HepG2 (cell line): Measurements from ENCODE around the gene KBTBD13. TPM values are rescaled to one million over a fixed set of nuclear protein-coding genes. Genes with fewer than 3 reads are reported as not detected.
A peak's percentile ranks its signal among the peaks of the same experiment; 100 is the strongest.

ENCODE experiments used
- ETV5 ChIP-seq: IDR thresholded peaks from 2 replicates; pipeline ENCODE4 v1.6.1; 2018; ENCODE audit warnings: missing biosample characterization, missing genetic modification reagents, inconsistent platforms, borderline replicate concordance
- HMG20B ChIP-seq: conservative IDR thresholded peaks from 2 replicates; pipeline ENCODE4 v1.6.1; 2016; ENCODE audit warnings: missing genetic modification reagents, missing compliant biosample characterization
- IRF2 ChIP-seq: IDR thresholded peaks from 2 replicates; pipeline ENCODE4 v1.6.1; 2018; ENCODE audit warnings: missing genetic modification reagents, missing compliant biosample characterization
- KDM2A ChIP-seq: sonication (generic); formaldehyde crosslinking; IDR thresholded peaks from 2 replicates; pipeline ENCODE4 v1.4.0; 2020; ENCODE audit warnings: low read depth, missing genetic modification reagents, borderline replicate concordance
- POLR2A ChIP-seq, 2 experiments: IDR thresholded peaks; 2 replicates each; pipeline ENCODE4 v1.6.1; 2011; ENCODE audit warnings: low read depth in 2 of 2, low read length in 2 of 2, mild to moderate bottlenecking in 1 of 2, moderate library complexity in 1 of 2; ENCODE audit not compliant: insufficient read depth in 1 of 2
- RCOR2 ChIP-seq: IDR thresholded peaks from 2 replicates; pipeline ENCODE4 v1.6.1; 2016; ENCODE audit warnings: missing biosample characterization, missing genetic modification reagents
- RFXANK ChIP-seq: IDR thresholded peaks from 2 replicates; pipeline ENCODE4 v1.6.1; 2016
- SNAI1 ChIP-seq: sonication (generic); formaldehyde crosslinking; IDR thresholded peaks from 2 replicates; pipeline ENCODE4 v1.5.0; 2020; ENCODE audit warnings: mild to moderate bottlenecking, missing genetic modification reagents, borderline replicate concordance
- TBX2 ChIP-seq: sonication (generic); formaldehyde crosslinking; IDR thresholded peaks from 2 replicates; pipeline ENCODE4 v1.5.0; 2020; ENCODE audit warnings: missing genetic modification reagents, mild to moderate bottlenecking, borderline replicate concordance
- ZFYVE20 ChIP-seq: sonication (generic); formaldehyde crosslinking; IDR thresholded peaks from 2 replicates; pipeline ENCODE4 v1.8.0; 2023; ENCODE audit warnings: low read depth, mild to moderate bottlenecking, moderate library complexity, missing genetic modification reagents, borderline replicate concordance
- ZNF510 ChIP-seq: sonication (generic); formaldehyde crosslinking; IDR thresholded peaks from 2 replicates; pipeline ENCODE4 v1.4.0; 2020; ENCODE audit warnings: low read depth, mild to moderate bottlenecking, missing genetic modification reagents
- ZNF619 ChIP-seq: sonication (generic); formaldehyde crosslinking; IDR thresholded peaks from 2 replicates; pipeline ENCODE4 v1.4.0; 2020; ENCODE audit warnings: mild to moderate bottlenecking, missing genetic modification reagents
- polyA plus RNA-seq, 8 experiments: library from polyadenylated mRNA; depleted of rRNA in 3 of 8; stranded (reverse) in 7 of 8; unstranded in 1 of 8; fragments of >200 nt; fragmentation: Illumina TruSeq in 4 of 8; extraction: Trizol in 4 of 8; gene quantifications; 2 replicates each; pipeline versions ENCODE4 v1.2.1 to v1.2.3, GENCODE V29; 2011 to 2016; ENCODE audit warnings: low read depth in 4 of 8, missing spikeins in 1 of 8, mixed read lengths in 1 of 8; ENCODE audit not compliant: insufficient read depth in 1 of 8
- total RNA-seq, 5 experiments: library from RNA; depleted of rRNA; stranded (reverse); fragments of >200 nt; fragmentation: Illumina TruSeq; extraction: Trizol; gene quantifications; 2 replicates each; pipeline ENCODE4 v1.2.3, GENCODE V29; 2016; ENCODE audit warnings: low read depth in 1 of 5
- TF ChIP-seq, protein P1 (sequence below): sonication (generic); formaldehyde crosslinking; IDR thresholded peaks from 2 replicates; pipeline ENCODE4 v1.4.0; 2020; ENCODE audit warnings: missing genetic modification reagents
- TF ChIP-seq, protein P2 (sequence below): sonication (generic); formaldehyde crosslinking; IDR thresholded peaks from 2 replicates; pipeline ENCODE4 v1.5.1; 2020; ENCODE audit warnings: missing genetic modification reagents, mild to moderate bottlenecking, borderline replicate concordance
- TF ChIP-seq, protein P3 (sequence below): sonication (generic); formaldehyde crosslinking; conservative IDR thresholded peaks from 2 replicates; pipeline ENCODE4 v1.8.1; 2023; ENCODE audit warnings: missing genetic modification reagents
- TF ChIP-seq, protein P4 (sequence below): sonication (generic); formaldehyde crosslinking; IDR thresholded peaks from 2 replicates; pipeline ENCODE4 v1.4.0; 2020; ENCODE audit warnings: mild to moderate bottlenecking, missing genetic modification reagents
- TF ChIP-seq, protein P5 (sequence below): sonication (generic); formaldehyde crosslinking; IDR thresholded peaks from 2 replicates; pipeline ENCODE4 v1.4.0; 2020; ENCODE audit warnings: missing genetic modification reagents, borderline replicate concordance

Gene KBTBD13
- total and polyA plus RNA-seq, 2 of the 13 experiments (the other 11 are each of a cell fraction or from before 2014, with no cell fraction given) = not detected

DNA sequence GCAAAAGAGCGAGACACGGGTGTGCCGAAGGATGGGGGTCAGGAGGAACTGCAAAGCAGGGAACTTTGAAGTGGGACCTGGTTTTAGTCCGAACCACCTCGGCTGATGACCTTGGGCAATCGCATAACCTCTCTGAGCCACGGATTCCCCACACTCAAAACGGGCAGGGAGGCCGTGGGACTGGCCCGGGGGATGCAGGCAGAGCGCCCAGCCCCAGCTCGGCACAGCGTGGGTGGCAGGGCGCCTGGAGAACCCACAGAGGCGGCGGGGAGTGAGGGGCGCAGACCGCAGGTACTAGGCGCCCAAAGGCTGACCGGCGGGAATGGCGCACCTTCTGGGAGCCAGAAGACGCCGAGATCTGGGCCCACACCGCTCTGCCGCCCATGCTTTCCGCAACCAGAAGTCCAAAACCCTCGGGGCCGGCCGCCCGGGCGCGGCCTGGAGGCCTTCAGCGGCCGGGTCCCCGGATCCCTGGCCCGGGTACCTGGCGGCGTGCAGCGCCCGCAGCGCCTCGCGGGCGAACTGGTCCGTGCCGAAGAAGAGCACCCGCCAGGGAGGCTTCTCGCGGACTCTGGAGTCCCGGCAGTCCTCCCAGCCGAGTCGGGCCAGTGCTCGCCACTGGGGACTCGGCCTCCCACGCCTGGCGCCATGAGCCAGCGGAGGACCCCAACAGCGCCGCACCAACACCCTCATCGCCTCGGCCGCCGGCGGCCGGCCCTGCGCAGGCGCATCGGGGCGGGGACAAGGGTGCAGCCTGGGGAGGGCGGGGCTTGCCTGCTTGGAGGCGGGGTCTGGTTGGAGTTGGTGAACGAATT is 47.4 kb upstream of the KBTBD13 start, which contains the start of gene MTFMT (continued):
- TF ChIP-seq RCOR2 (CRISPR knock-in tag) (no peak), ZNF619 (CRISPR knock-in tag) (peak; percentile 79; the same call in 1 of the 2 replicates), IRF2 (CRISPR knock-in tag) (no peak), ZNF510 (no peak), POLR2A (IDR thresholded peaks at IDR 0.05; ENCODE audit: insufficient read depth in 1 of 2, low read depth in 2 of 2, low read length in 2 of 2) (peak; percentile 83 to 97), ETV5 (CRISPR knock-in tag) (0 out of 2 replicates have a peak, but pooled peaks have one; percentile 9), ZFYVE20 (CRISPR knock-in tag) (no peak), HMG20B (CRISPR knock-in tag) (no peak), KDM2A (CRISPR knock-in tag) (peak; percentile 65), SNAI1 (CRISPR knock-in tag) (no peak), TBX2 (CRISPR knock-in tag) (no peak; the same call in 1 of the 2 replicates), RFXANK (CRISPR knock-in tag) (no peak)
- TF ChIP-seq, protein P1, sequence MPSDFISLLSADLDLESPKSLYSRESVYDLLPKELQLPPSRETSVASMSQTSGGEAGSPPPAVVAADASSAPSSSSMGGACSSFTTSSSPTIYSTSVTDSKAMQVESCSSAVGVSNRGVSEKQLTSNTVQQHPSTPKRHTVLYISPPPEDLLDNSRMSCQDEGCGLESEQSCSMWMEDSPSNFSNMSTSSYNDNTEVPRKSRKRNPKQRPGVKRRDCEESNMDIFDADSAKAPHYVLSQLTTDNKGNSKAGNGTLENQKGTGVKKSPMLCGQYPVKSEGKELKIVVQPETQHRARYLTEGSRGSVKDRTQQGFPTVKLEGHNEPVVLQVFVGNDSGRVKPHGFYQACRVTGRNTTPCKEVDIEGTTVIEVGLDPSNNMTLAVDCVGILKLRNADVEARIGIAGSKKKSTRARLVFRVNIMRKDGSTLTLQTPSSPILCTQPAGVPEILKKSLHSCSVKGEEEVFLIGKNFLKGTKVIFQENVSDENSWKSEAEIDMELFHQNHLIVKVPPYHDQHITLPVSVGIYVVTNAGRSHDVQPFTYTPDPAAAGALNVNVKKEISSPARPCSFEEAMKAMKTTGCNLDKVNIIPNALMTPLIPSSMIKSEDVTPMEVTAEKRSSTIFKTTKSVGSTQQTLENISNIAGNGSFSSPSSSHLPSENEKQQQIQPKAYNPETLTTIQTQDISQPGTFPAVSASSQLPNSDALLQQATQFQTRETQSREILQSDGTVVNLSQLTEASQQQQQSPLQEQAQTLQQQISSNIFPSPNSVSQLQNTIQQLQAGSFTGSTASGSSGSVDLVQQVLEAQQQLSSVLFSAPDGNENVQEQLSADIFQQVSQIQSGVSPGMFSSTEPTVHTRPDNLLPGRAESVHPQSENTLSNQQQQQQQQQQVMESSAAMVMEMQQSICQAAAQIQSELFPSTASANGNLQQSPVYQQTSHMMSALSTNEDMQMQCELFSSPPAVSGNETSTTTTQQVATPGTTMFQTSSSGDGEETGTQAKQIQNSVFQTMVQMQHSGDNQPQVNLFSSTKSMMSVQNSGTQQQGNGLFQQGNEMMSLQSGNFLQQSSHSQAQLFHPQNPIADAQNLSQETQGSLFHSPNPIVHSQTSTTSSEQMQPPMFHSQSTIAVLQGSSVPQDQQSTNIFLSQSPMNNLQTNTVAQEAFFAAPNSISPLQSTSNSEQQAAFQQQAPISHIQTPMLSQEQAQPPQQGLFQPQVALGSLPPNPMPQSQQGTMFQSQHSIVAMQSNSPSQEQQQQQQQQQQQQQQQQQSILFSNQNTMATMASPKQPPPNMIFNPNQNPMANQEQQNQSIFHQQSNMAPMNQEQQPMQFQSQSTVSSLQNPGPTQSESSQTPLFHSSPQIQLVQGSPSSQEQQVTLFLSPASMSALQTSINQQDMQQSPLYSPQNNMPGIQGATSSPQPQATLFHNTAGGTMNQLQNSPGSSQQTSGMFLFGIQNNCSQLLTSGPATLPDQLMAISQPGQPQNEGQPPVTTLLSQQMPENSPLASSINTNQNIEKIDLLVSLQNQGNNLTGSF (CRISPR knock-in tag) = peak; percentile 42; the same call in 1 of the 2 replicates
- TF ChIP-seq, protein P2, sequence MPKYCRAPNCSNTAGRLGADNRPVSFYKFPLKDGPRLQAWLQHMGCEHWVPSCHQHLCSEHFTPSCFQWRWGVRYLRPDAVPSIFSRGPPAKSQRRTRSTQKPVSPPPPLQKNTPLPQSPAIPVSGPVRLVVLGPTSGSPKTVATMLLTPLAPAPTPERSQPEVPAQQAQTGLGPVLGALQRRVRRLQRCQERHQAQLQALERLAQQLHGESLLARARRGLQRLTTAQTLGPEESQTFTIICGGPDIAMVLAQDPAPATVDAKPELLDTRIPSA (CRISPR knock-in tag) = no peak
- TF ChIP-seq, protein P3, sequence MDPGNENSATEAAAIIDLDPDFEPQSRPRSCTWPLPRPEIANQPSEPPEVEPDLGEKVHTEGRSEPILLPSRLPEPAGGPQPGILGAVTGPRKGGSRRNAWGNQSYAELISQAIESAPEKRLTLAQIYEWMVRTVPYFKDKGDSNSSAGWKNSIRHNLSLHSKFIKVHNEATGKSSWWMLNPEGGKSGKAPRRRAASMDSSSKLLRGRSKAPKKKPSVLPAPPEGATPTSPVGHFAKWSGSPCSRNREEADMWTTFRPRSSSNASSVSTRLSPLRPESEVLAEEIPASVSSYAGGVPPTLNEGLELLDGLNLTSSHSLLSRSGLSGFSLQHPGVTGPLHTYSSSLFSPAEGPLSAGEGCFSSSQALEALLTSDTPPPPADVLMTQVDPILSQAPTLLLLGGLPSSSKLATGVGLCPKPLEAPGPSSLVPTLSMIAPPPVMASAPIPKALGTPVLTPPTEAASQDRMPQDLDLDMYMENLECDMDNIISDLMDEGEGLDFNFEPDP = 0 out of 2 replicates have a peak, but pooled peaks have one; percentile 54
- TF ChIP-seq, protein P4, sequence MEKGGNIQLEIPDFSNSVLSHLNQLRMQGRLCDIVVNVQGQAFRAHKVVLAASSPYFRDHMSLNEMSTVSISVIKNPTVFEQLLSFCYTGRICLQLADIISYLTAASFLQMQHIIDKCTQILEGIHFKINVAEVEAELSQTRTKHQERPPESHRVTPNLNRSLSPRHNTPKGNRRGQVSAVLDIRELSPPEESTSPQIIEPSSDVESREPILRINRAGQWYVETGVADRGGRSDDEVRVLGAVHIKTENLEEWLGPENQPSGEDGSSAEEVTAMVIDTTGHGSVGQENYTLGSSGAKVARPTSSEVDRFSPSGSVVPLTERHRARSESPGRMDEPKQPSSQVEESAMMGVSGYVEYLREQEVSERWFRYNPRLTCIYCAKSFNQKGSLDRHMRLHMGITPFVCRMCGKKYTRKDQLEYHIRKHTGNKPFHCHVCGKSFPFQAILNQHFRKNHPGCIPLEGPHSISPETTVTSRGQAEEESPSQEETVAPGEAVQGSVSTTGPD (CRISPR knock-in tag) = no peak
- TF ChIP-seq, protein P5, sequence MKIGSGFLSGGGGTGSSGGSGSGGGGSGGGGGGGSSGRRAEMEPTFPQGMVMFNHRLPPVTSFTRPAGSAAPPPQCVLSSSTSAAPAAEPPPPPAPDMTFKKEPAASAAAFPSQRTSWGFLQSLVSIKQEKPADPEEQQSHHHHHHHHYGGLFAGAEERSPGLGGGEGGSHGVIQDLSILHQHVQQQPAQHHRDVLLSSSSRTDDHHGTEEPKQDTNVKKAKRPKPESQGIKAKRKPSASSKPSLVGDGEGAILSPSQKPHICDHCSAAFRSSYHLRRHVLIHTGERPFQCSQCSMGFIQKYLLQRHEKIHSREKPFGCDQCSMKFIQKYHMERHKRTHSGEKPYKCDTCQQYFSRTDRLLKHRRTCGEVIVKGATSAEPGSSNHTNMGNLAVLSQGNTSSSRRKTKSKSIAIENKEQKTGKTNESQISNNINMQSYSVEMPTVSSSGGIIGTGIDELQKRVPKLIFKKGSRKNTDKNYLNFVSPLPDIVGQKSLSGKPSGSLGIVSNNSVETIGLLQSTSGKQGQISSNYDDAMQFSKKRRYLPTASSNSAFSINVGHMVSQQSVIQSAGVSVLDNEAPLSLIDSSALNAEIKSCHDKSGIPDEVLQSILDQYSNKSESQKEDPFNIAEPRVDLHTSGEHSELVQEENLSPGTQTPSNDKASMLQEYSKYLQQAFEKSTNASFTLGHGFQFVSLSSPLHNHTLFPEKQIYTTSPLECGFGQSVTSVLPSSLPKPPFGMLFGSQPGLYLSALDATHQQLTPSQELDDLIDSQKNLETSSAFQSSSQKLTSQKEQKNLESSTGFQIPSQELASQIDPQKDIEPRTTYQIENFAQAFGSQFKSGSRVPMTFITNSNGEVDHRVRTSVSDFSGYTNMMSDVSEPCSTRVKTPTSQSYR (CRISPR knock-in tag) = no peak; the same call in 1 of the 2 replicates
